Measurements from ENCODE around the gene ANAPC4.

ANAPC4 gene

GRCh38 chr4:25439918-25440477 is 62.9 kb downstream of the ANAPC4 start:
- DNase-seq, result peak; percentile 57

GRCh38 chr4:25440478-25441030 is 63.5 kb downstream of the ANAPC4 start:
- DNase-seq, result no peak

GRCh38 chr4:25441519-25442117 is 64.6 kb downstream of the ANAPC4 start:
- peak; percentile 61 for DNase-seq

GRCh38 chr4:25442863-25443307 is 65.8 kb downstream of the ANAPC4 start:
- DNase-seq, result no peak

- no peak for DNase-seq
Measured at GRCh38 chr4:25443851-25444250, 66.8 kb downstream of the ANAPC4 start.

- DNase-seq, result peak; percentile 32
Measured at GRCh38 chr4:25446611-25447010, 69.5 kb downstream of the ANAPC4 start.

- no peak for DNase-seq
Measured at GRCh38 chr4:25448379-25449109, 71.5 kb downstream of the ANAPC4 start.

- DNase-seq, result no peak
Measured at GRCh38 chr4:25449270-25449669, 72.2 kb downstream of the ANAPC4 start.

GRCh38 chr4:25449688-25450087 is 72.6 kb downstream of the ANAPC4 start:
- DNase-seq, result no peak

- no peak for DNase-seq
Measured at GRCh38 chr4:25450491-25450901, 73.4 kb downstream of the ANAPC4 start.

- no peak for DNase-seq
Measured at GRCh38 chr4:25451676-25452075, 74.6 kb downstream of the ANAPC4 start.

- no peak for DNase-seq
Measured at GRCh38 chr4:25452081-25452480, 75.0 kb downstream of the ANAPC4 start.

- DNase-seq, result no peak
Measured at GRCh38 chr4:25454476-25454875, 77.4 kb downstream of the ANAPC4 start.

- no peak for DNase-seq
Measured at GRCh38 chr4:25457053-25457715, 80.1 kb downstream of the ANAPC4 start.

GRCh38 chr4:25466966-25467697 is 90.1 kb downstream of the ANAPC4 start:
- no peak for DNase-seq

GRCh38 chr4:25467843-25468242 is 90.8 kb downstream of the ANAPC4 start:
- DNase-seq, result no peak

Measured in NCI-H2029 (cell line).